ENCODE results near the gene ADAM12. TPM values are rescaled to one million over a fixed set of nuclear protein-coding genes. Genes with fewer than 3 reads are reported as not detected.

The ADAM12 gene
- total and polyA plus RNA-seq, 2 donors (not counting 3 experiments of a cell fraction or from before 2014, with no cell fraction given), result 0.22 to 0.33 TPM

DNA sequence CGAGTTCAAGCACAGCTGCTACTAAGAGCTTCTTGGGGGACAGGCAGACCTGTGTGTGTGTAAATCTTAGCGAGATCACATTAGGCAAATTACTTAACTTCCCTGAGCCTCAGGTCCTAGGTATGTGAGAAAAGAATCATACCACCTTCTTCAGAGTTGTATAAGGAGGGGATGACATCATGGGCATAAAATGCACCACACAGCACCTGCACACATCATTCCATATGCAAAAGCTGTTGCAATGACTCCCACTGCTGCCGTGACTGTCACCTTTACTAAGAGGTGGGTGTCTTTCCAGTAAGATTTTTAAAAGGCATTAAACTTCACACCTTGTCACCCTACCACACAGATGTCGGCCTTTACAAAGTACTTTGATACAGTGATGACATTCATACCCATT, 345.9 kb downstream of the ADAM12 start:
- peaks cover 14% of the 10 kb centered on the region for H3K4me1 ChIP-seq (ENCODE audit: control insufficient read depth, extremely low read depth, insufficient read depth, low read length)
- H4K20me1 ChIP-seq (replicated peaks; ENCODE audit: control insufficient read depth, extremely low read depth, insufficient read depth, low read length), result no peaks in the 10 kb centered on the region
- peak overlapping the region; percentile 76 for H3K27ac ChIP-seq (ENCODE audit: insufficient read depth, low read depth, low read length)
- H3K4me3 ChIP-seq (replicated peaks in 1 of 3; ENCODE audit: insufficient read depth in 1 of 3, low read depth in 1 of 3, low read length in 3 of 3), result no peak overlapping the region
- TSS peak; percentile 65 for BruUV-seq (replicated peaks)
- H3K9ac ChIP-seq (replicated peaks; ENCODE audit: extremely low read depth, insufficient read depth, low read length), result peak overlapping the region; percentile 39
- H3K9me1 ChIP-seq (replicated peaks; ENCODE audit: control insufficient read depth, extremely low read depth, insufficient read depth, low read length), result no peaks in the 10 kb centered on the region
- peak; percentile 15 for FAIRE-seq
- no peaks in the 10 kb centered on the region for H3K9me3 ChIP-seq (replicated peaks; ENCODE audit: control insufficient read depth, insufficient read depth, low read length)
- H2AFZ ChIP-seq (ENCODE audit: low read depth, low read length), result peak overlapping the region; percentile 47
- DNase-seq (ENCODE audit: low read depth, low spot score), result no peak
- intact Hi-C loops (cut with micrococcal nuclease), result loop anchor here (1.0 to 10.0 kb wide), 2 partner anchors 8 to 148 kb away; partner anchors contain the start of gene FANK1
- H3K27me3 ChIP-seq (ENCODE audit: control insufficient read depth in 2 of 2, insufficient read depth in 2 of 2, low read length in 2 of 2), result no peaks in the 10 kb centered on the region
- ChIA-PET CTCF (interaction anchor here (0.7 to 1.3 kb wide), 2 partner anchors 27 to 55 kb away, joined by 3 to 4 read pairs; no protein-coding TSS in a partner anchor), POLR2A (no interaction called here)
- no peak for TF ChIP-seq POLR2AphosphoS5 (IDR thresholded peaks at IDR 0.05; ENCODE audit: insufficient read depth, low read depth, low read length)
- TF ChIP-seq JUN (IDR thresholded peaks at IDR 0.05; ENCODE audit: borderline replicate concordance, insufficient read depth, insufficient read length, low read depth), result no peak
- TF ChIP-seq EZH2 (IDR thresholded peaks at IDR 0.05; ENCODE audit: borderline replicate concordance, low read depth, low read length, severe bottlenecking), result no peak
- TF ChIP-seq, protein P1, sequence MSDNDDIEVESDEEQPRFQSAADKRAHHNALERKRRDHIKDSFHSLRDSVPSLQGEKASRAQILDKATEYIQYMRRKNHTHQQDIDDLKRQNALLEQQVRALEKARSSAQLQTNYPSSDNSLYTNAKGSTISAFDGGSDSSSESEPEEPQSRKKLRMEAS (IDR thresholded peaks at IDR 0.05; ENCODE audit: insufficient read depth, insufficient read length), result no peak
- no peak for TF ChIP-seq GATA2 (IDR thresholded peaks at IDR 0.05; ENCODE audit: insufficient read depth, insufficient read length, low read depth, low read length)
- no peaks in the 10 kb centered on the region for H3K36me3 ChIP-seq (ENCODE audit: control insufficient read depth in 2 of 2, extremely low read depth in 1 of 2, insufficient read depth in 2 of 2, low read length in 2 of 2)
- no peaks in the 10 kb centered on the region for H3K79me2 ChIP-seq (ENCODE audit: control insufficient read depth, insufficient read depth, low read length)
- dilution Hi-C loops (cut with MboI; ENCODE audit: extremely low pct_ligation_motif_present, low sequenced_read_pairs), result no loop called here
- no peak overlapping the region for H3K4me2 ChIP-seq (ENCODE audit: insufficient read depth, low read length)

DNA sequence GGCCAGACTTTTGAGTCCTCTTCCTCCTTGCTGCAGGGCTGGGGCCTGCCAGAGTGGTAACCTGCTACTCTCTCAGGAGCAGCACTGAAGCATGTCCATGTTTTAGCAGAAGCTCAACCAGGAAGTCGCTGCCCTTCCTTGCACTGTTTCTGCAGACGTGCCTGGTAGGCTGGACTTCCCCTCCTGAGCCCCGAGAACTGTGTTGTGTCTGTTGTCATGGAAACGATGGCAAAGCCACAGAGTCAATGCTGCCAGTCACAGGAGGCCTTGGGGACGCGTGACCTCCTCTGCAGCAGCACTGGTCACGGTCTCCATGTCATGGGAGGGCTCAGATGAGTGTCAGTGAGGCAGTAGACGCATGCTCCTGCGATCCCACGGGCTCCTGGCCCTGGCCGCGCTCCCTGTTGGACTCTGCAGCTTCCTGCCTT, 346.5 kb downstream of the ADAM12 start:
- ChIA-PET POLR2A (no interaction called here), CTCF (interaction anchor here (0.7 to 1.3 kb wide), 2 partner anchors 28 to 56 kb away, joined by 3 to 4 read pairs; no protein-coding TSS in a partner anchor)
- H3K27ac ChIP-seq (ENCODE audit: insufficient read depth, low read depth, low read length), result peak overlapping the region; percentile 76
- no peaks in the 10 kb centered on the region for H3K79me2 ChIP-seq (ENCODE audit: control insufficient read depth, insufficient read depth, low read length)
- H3K9me3 ChIP-seq (replicated peaks; ENCODE audit: control insufficient read depth, insufficient read depth, low read length), result no peaks in the 10 kb centered on the region
- FAIRE-seq, result peak; percentile 98
- no peaks in the 10 kb centered on the region for H3K36me3 ChIP-seq (ENCODE audit: control insufficient read depth in 2 of 2, extremely low read depth in 1 of 2, insufficient read depth in 2 of 2, low read length in 2 of 2)
- TF ChIP-seq, protein P1 (IDR thresholded peaks at IDR 0.05; ENCODE audit: insufficient read depth, insufficient read length), result peak; percentile 79
- TF ChIP-seq JUN (IDR thresholded peaks at IDR 0.05; ENCODE audit: borderline replicate concordance, insufficient read depth, insufficient read length, low read depth) (peak; percentile 8), FOS (IDR thresholded peaks at IDR 0.05; ENCODE audit: borderline replicate concordance, insufficient read depth, low read length) (no peak), POLR2A (IDR thresholded peaks at IDR 0.05; ENCODE audit: low read depth, low read length) (no peak), MYC (IDR thresholded peaks at IDR 0.05; ENCODE audit: low read depth, low read length) (no peak), EZH2 (IDR thresholded peaks at IDR 0.05; ENCODE audit: borderline replicate concordance, low read depth, low read length, severe bottlenecking) (no peak)
- no TSS peak for BruUV-seq (replicated peaks)
- DNase-seq (ENCODE audit: low read depth, low spot score), result peak; percentile 98
- H3K4me3 ChIP-seq (replicated peaks in 1 of 3; ENCODE audit: insufficient read depth in 1 of 3, low read depth in 1 of 3, low read length in 3 of 3), result no peak overlapping the region
- H3K9ac ChIP-seq (replicated peaks; ENCODE audit: extremely low read depth, insufficient read depth, low read length), result peak overlapping the region; percentile 40
- no peaks in the 10 kb centered on the region for H3K9me1 ChIP-seq (replicated peaks; ENCODE audit: control insufficient read depth, extremely low read depth, insufficient read depth, low read length)
- dilution Hi-C loops (cut with MboI; ENCODE audit: extremely low pct_ligation_motif_present, low sequenced_read_pairs), result no loop called here
- H4K20me1 ChIP-seq (replicated peaks; ENCODE audit: control insufficient read depth, extremely low read depth, insufficient read depth, low read length), result no peaks in the 10 kb centered on the region
- H2AFZ ChIP-seq (ENCODE audit: low read depth, low read length), result peak overlapping the region; percentile 47
- no peaks in the 10 kb centered on the region for H3K27me3 ChIP-seq (ENCODE audit: control insufficient read depth in 2 of 2, insufficient read depth in 2 of 2, low read length in 2 of 2)
- intact Hi-C loops (cut with micrococcal nuclease), result loop anchor here (1.0 to 10.0 kb wide), 5 partner anchors 8 to 147 kb away; partner anchors contain the start of gene FANK1
- H3K4me1 ChIP-seq (ENCODE audit: control insufficient read depth, extremely low read depth, insufficient read depth, low read length), result peaks cover 14% of the 10 kb centered on the region
- H3K4me2 ChIP-seq (ENCODE audit: insufficient read depth, low read length), result no peak overlapping the region
